HG03457 (cell line): ENCODE results near the gene AHNAK.
"Not testable (repeated sequence)": the region's sequence is repeated elsewhere in the genome, so short reads cannot be mapped to it uniquely, and the experiment has no call there.

ENCODE experiments used
- ATAC-seq: cut with Tn5 transposase; IDR thresholded peaks from one replicate; pipeline ENCODE4 v1.9.1; 2021; ENCODE audit warnings: moderate number of reproducible peaks; ENCODE audit not compliant: unreplicated experiment

The AHNAK gene

GRCh38 chr11:62466444-62466843 is 80.2 kb downstream of the AHNAK start:
- ATAC-seq: no peak

DNA sequence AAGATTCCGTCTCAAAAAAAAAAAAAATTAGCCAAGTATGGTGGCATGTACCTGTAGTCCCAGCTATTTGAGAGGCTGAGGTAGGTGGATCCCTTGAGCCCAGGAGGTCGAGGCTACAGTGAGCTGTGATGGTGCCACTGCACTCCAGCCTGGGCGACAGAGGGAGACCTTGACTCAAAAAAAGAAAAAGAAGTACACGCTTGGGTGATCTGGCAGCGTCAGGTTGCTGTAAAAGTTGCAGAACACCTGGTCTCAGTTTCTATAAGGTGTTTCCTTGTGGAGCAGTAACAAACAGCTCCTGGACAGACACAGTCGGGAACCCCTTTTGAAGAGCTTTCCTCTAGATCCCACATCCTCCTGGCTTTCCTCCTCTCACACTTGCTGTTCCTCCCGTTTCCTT is 82.0 kb downstream of the AHNAK start:
- no peak for ATAC-seq

GRCh38 chr11:62463121-62463542 is 83.5 kb downstream of the AHNAK start:
- no peak for ATAC-seq

- ATAC-seq: no peak
These were observed 84.1 kb downstream of the AHNAK start for GRCh38 chr11:62462508-62462892.

GRCh38 chr11:62461740-62462507 is 84.7 kb downstream of the AHNAK start:
- no peak for ATAC-seq

DNA sequence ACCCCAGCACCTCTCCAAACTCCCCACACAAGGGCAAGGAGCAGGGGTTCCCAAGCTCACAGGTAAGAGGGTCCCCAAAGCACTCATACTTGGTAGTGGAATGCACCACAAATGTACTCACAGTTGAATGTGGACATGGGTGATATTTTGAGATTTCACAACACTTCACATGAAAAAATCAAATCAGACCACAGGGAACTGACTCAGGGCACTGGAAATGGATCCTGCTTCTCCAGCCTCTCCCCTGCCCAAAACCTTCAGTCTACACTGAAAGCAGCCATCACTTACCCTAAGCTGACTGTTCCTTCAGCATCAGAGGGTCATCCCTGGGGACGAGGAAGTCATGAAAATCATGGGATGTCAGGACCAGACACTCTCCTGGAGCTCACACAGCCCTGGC is 87.5 kb downstream of the AHNAK start:
- no peak for ATAC-seq

DNA sequence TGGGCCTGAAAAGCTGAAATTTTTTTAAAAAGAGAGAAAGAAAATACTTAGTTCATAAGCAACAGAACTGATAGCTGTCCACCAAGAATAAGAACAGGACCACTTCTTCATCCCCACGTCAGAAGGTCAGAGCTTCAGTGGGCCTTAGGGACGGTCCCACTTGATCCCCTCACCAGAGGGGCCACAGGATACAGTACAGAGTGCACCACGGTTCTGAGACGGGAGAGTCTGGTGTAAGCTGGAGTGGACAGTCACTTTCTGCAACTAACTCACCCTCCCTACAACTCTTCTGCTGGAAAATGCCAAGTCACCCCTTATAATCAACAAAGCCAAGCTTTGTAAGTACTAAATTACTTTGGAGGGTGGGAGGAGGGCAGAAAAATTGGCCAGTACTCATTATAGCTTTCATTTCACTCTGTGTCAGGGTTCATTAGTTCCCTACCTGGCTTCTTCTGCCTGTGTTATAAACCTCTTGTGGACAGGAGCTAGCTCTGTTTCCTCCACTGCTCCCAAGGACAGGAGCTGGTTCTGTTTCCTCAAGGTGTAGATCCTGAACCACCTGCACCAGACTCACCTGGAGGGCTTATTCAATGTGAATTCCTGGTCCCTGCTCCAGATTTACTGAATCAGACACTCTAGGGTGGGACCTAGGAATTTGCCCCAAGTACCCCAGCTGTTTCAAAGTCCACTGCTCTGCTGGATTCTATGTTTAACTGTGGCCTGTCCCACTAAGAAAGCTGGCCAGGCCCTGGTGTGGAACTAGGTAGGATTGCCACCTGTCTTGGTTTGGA is 88.2 kb downstream of the AHNAK start:
- ATAC-seq: no peak

- ATAC-seq: no peak
These were observed 89.1 kb downstream of the AHNAK start for GRCh38 chr11:62457478-62457877.

DNA sequence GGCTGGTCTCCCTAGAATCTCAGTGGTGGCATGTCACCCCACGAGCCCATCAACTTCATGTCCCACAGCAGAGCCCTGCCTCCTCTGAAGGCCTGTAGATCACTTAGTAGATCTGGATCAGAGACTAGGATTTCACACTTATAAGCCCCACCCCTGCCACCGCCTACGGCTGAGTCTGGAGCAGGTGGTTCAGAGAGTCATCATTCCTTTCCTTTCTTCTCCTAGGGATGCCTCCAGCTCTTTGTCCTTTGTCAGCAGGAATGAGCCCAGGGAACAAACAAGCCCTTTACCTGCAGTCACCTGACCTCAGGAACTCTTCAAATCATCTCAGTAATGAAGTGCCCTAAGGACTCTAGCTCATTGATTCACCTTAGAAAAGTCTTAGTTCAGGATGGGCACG is 90.0 kb downstream of the AHNAK start:
- no peak for ATAC-seq

DNA sequence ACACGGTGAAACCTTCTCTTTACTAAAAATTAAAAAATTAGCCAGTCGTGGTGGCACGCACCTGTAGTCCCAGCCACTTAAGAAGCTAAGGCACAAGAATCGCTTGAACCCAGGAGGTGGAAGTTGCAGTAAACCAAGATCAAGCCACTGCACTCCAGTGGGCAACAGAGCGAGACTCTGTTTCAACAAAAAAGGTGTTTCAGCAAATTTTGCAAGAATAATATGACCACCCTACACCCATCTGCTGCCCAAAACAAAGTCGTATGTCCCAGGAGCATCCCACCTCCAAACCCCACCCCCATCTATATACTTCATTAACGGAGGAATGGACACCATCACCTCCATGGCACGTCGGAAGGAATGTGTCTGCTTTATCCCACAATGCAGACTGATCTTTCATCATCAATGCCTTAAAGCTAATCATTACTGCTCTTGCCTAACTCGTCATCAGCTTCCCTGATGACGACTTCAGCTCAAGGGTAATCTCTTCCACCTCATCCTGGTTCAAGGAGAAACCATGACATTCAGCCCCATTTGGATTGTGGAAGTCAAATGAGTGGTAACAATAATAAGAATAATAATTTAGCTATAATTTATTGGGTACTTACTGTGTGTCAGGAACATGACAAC is 93.7 kb downstream of the AHNAK start:
- ATAC-seq: no peak

- no peak for ATAC-seq
These were observed 94.3 kb downstream of the AHNAK start for GRCh38 chr11:62452261-62452660.

DNA sequence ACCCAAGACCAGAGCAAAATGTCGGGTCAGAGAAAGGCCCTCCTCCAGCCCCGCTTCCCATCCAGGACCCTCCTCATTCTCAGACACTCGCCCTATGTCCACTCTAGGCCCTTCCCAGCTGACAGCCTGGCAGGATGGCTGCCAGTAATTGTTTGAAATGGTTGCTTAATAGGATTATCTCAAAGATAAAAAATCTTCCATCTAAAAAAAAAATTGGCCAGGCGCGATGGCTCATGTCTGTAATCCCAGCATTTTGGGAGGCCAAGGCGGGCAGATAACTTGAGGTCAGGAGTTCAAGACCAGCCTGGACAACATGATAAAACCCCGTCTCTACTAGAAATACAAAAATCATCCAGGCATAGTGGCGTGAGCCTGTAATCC is 95.4 kb downstream of the AHNAK start:
- ATAC-seq: no peak

DNA sequence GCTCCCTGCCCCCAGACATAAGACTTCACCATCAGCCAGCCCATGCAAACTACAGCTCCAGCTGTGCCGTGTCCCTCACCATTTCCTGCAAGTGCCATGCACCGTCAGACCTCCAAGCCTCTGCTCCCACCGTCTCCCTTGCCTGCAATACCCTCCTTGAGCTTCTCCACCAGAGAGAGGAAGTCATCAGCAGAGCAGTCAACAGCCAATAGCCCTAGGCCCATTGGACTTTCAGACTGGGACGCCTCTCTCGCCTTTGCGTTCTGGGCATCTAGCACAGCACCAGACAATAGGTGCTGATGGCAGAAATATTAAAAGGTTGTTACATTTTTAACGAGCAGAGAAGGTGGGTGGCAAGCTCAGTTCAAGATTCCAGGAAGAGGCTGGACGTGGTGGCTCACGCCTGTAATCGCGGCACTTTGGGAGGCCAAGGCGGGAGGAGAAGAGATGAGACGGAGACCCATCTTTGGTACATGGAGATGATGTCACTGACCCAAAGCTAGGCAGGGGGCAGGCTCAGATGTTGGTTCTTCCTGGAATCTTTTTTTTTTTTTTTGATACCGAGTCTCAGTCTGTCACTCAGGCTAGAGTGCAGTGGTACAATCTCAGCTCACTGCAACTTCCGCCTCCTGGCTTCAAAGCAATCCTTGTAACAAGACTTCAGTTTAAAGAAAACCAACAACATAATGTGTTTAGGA is 95.9 kb downstream of the AHNAK start:
- ATAC-seq: no peak

DNA sequence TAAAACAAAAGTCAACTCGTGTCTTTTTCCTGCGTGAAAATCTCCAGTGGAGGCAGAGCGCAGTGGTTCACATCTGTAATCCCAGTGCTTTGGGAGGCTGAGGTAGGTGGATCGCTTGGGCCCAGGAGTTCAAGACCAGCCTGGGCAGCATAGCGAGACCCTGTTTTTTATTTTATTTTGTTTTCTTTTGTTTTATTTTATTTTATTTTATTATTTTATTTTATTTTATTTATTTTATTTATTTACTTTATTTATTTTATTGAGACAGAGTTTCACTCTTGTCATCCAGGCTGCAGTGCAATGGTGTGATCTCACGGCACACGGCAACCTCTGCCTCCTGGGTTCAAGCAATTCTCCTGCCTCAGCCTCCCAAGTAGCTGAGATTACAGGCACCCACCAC is 96.7 kb downstream of the AHNAK start:
- ATAC-seq: not testable (repeated sequence)

GRCh38 chr11:62449451-62449851 is 97.2 kb downstream of the AHNAK start:
- no peak for ATAC-seq

- ATAC-seq: no peak
These were observed 100.5 kb downstream of the AHNAK start for GRCh38 chr11:62446091-62446490.

GRCh38 chr11:62445314-62445740 is 101.3 kb downstream of the AHNAK start:
- no peak for ATAC-seq

DNA sequence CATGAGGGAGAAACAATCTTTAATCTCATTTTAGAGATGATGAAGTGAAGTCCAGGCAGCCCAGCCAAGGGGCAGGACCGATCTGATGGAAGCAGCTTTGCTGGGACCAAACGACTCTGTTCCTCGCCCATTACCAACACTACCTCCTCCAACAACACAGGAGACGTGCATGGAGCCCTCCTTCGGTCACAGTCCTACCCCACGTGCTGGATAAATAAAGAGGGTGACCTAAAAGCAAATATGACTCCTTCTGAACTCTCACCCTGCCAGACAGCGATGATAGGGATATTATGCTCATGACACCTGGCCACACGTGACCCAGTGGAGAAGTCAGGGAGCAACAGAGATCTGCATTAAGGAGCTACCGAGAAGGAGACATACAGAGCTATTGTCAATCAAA is 101.8 kb downstream of the AHNAK start:
- no peak for ATAC-seq

DNA sequence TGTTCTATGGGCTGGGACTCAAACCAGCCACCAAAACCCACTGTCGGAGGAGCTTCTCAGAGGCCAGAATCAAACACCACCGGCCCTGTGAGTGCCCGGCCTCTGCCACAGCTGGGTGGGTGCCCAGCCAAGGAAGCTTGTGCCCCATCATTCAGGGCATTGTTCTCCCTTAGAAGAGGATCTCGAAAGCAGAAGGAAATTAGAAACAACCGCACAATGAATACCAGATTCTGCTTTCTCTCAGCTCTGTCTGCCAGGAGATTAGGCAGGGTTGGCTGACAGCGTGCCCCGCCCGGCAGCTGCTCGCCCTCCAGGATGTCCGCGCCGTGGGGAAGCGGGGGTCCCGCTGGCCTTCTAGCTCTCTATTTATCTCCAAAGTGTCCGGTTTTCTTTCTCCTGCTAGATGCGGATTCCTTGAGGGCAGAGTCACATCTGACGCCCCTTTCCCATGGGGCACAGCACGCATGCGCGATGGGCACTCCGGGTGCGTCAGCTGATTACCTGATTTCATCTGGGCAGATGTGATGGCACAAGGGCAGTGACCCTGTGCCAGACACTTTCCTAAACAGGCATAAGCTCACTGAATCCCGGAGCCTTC is 102.3 kb downstream of the AHNAK start:
- ATAC-seq: no peak

DNA sequence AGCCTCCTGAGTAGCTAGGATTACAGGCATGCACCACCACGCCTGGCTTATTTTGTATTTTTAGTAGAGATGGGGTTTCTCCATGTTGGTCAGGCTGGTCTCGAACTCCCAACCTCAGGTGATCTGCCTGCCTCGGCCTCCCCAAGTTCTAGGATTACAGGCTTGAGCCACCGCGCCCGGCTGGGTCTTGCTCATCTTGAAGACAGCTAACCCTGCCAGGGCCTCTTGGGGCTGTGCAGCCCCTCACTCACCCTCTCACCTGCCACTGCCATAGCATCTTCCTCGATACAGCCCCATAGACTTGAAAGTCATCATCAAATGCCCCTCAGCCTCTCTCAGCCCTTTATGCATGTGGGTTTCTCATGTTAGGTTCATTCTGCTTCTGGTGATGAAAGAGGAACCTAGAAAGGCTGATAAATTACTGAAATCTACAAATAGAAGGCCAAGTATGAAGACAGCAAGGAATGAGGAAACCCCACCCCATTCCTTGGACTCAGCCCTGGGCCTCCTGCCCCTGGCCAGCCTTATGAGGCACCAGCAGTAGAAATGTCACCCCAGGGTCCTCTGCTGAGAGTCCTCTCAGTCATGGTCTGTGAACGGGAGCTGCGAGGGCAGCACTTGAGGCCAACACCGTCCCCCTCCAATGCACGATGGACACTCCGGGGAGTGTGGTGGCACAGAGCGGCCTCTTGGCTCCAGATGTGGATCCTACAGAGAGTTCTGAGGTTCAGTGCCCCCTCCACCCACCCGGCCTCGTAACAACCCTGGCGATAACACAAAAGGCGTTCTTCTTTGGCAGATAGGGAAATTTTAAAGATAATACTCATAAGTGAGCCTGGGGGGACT is 103.0 kb downstream of the AHNAK start:
- ATAC-seq: no peak
